Body of pancreas (tissue), 4 donors: ENCODE data around the gene CNR1.

Source experiments
- POLR2A ChIP-seq, 3 donors: fragments of 450-650 bp; IDR thresholded peaks; one replicate each; pipeline ENCODE4 v1.6.1; 2016; ENCODE audit warnings: antibody characterized with exemption in 3 of 3, mild to moderate bottlenecking in 2 of 3
- TF ChIP-seq, protein P1 (sequence below), 7 experiments: fragments of 450-650 bp in 4 of 7; fragments of 200-600 bp in 3 of 7; sonication (generic) in 3 of 7; IDR thresholded peaks; one replicate each; pipeline ENCODE4 v1.5.1; 2016 to 2019; ENCODE audit warnings: antibody characterized with exemption in 7 of 7

DNA sequence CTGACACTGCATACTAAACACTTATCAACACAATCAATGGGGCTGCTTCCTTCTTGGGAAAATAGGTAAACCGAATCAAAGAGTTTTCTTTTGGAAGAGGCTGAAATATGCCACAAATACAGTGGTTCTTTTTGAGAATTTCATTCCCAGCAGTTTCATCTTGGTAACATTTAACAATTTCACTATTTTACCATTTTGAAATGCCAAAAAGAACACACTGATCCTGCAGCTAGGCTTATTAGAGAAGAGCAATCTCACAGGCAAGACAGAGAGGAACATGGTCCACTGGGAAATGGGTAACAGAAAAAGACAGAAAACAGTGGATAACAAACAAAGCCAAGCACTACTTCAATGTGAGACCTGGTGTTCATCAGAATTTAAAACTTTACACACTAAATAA is 2.5 kb downstream of the CNR1 start:
- TF ChIP-seq, protein P1, sequence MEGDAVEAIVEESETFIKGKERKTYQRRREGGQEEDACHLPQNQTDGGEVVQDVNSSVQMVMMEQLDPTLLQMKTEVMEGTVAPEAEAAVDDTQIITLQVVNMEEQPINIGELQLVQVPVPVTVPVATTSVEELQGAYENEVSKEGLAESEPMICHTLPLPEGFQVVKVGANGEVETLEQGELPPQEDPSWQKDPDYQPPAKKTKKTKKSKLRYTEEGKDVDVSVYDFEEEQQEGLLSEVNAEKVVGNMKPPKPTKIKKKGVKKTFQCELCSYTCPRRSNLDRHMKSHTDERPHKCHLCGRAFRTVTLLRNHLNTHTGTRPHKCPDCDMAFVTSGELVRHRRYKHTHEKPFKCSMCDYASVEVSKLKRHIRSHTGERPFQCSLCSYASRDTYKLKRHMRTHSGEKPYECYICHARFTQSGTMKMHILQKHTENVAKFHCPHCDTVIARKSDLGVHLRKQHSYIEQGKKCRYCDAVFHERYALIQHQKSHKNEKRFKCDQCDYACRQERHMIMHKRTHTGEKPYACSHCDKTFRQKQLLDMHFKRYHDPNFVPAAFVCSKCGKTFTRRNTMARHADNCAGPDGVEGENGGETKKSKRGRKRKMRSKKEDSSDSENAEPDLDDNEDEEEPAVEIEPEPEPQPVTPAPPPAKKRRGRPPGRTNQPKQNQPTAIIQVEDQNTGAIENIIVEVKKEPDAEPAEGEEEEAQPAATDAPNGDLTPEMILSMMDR (IDR thresholded peaks at IDR 0.05), result no peak
- no peak for TF ChIP-seq POLR2A (IDR thresholded peaks at IDR 0.05)
